IMR-90 (cell line): ENCODE results near the gene KDM2B. TPM values are rescaled to one million over a fixed set of nuclear protein-coding genes. Genes with fewer than 3 reads are reported as not detected.
A peak's percentile ranks its signal among the peaks of the same experiment; 100 is the strongest.

Experiments
- ATAC-seq: fragments of 200-7000 bp; cut with Tn5 transposase; 2 replicates; pipeline ENCODE4 v1.9.1; 2020; ENCODE audit warnings: low read depth, mild to moderate bottlenecking, moderate library complexity
- BruUV-seq: library from RNA; stranded (reverse); fragments of 400-500 nt; replicated peaks from 2 replicates; lab custom pipeline; 2021; lab: Mats Ljungman, UMichigan
- CTCF ChIA-PET: fragments of 300-600 bp; formaldehyde crosslinking; extraction: SDS; loops from one replicate; lab custom pipeline; 2021; ENCODE audit warnings: antibody characterized with exemption; lab: Yijun Ruan, JAX
- POLR2A ChIA-PET: fragments of 300-600 bp; sonication (Branson Sonifier 250); formaldehyde crosslinking; loops from one replicate; lab custom pipeline; 2022; ENCODE audit warnings: antibody characterized with exemption; ENCODE audit not compliant: unreplicated experiment; lab: Charles Lee
- DNase-seq: peaks from one replicate; pipeline ENCODE4 v3.0.0; 2013
- H2AFZ ChIP-seq: replicated peaks from 2 replicates; pipeline ENCODE3; 2013; ENCODE audit warnings: low read length, mild to moderate bottlenecking; ENCODE audit not compliant: poor library complexity
- H2AK5ac ChIP-seq: 2 replicates; pipeline ENCODE4 v1.6.1; 2013; ENCODE audit warnings: low read depth, low read length, inconsistent platforms
- H2AK9ac ChIP-seq: replicated peaks from 2 replicates; pipeline ENCODE3; 2013; ENCODE audit warnings: mild to moderate bottlenecking, low read depth, low read length, moderate library complexity; ENCODE audit not compliant: poor library complexity
- H2BK120ac ChIP-seq: 2 replicates; pipeline ENCODE4 v1.6.1; 2013; ENCODE audit warnings: low read depth, low read length, inconsistent platforms
- H2BK15ac ChIP-seq: 3 replicates; pipeline ENCODE4 v1.6.1; 2013; ENCODE audit warnings: low read depth, low read length, inconsistent platforms
- H2BK20ac ChIP-seq: 2 replicates; pipeline ENCODE4 v1.6.1; 2013; ENCODE audit warnings: low read depth, mild to moderate bottlenecking, inconsistent platforms, low read length, moderate library complexity
- H2BK5ac ChIP-seq: 2 replicates; pipeline ENCODE4 v1.6.1; 2013; ENCODE audit warnings: mild to moderate bottlenecking, low read depth, low read length, inconsistent platforms; ENCODE audit not compliant: poor library complexity, severe bottlenecking
- H3K14ac ChIP-seq: replicated peaks from 2 replicates; pipeline ENCODE4 v1.6.1; 2013; ENCODE audit warnings: low read depth, low read length, inconsistent platforms
- H3K18ac ChIP-seq: 2 replicates; pipeline ENCODE4 v1.6.1; 2013; ENCODE audit warnings: low read depth, low read length, control low read depth
- H3K23ac ChIP-seq: 2 replicates; pipeline ENCODE4 v1.6.1; 2013; ENCODE audit warnings: low read depth, low read length, inconsistent platforms
- H3K27ac ChIP-seq: 2 replicates; pipeline ENCODE4 v1.5.1; 2013; ENCODE audit warnings: mild to moderate bottlenecking, control low read depth, low read length; ENCODE audit not compliant: insufficient read depth
- H3K27me3 ChIP-seq: 2 replicates; pipeline ENCODE4 v1.6.1; 2013; ENCODE audit warnings: low read length; ENCODE audit not compliant: control insufficient read depth, insufficient read depth
- H3K36me3 ChIP-seq: 2 replicates; pipeline ENCODE4 v1.6.1; 2013; ENCODE audit warnings: low read length, mixed read lengths; ENCODE audit not compliant: control insufficient read depth, insufficient read depth
- H3K4ac ChIP-seq: 2 replicates; pipeline ENCODE4 v1.6.1; 2013; ENCODE audit warnings: low read depth, low read length, inconsistent platforms
- H3K4me1 ChIP-seq: 2 replicates; pipeline ENCODE4 v1.6.1; 2013; ENCODE audit warnings: low read length, mixed read lengths; ENCODE audit not compliant: control insufficient read depth, insufficient read depth
- H3K4me2 ChIP-seq: 2 replicates; pipeline ENCODE4 v1.6.1; 2013; ENCODE audit warnings: low read depth, mild to moderate bottlenecking, control low read depth, low read length, moderate library complexity
- H3K4me3 ChIP-seq: 2 replicates; pipeline ENCODE4 v1.5.1; 2013; ENCODE audit warnings: low read depth, mild to moderate bottlenecking, control low read depth, low read length, moderate library complexity; ENCODE audit not compliant: insufficient read depth
- H3K56ac ChIP-seq: 2 replicates; pipeline ENCODE4 v1.6.1; 2013; ENCODE audit warnings: low read length, inconsistent platforms; ENCODE audit not compliant: insufficient read depth; ENCODE audit errors: extremely low read depth
- H3K79me1 ChIP-seq, 2 experiments: 2 replicates each; pipeline ENCODE4 v1.6.1; 2013; ENCODE audit warnings: low read length in 2 of 2, inconsistent platforms in 1 of 2, low read depth in 1 of 2
- H3K9ac ChIP-seq: 2 replicates; pipeline ENCODE4 v1.6.1; 2013; ENCODE audit warnings: low read depth, low read length, control low read depth
- H3K9me1 ChIP-seq: 2 replicates; pipeline ENCODE4 v1.6.1; 2013; ENCODE audit warnings: low read length, inconsistent platforms; ENCODE audit not compliant: insufficient read depth
- H3K9me3 ChIP-seq: 2 replicates; pipeline ENCODE4 v1.6.1; 2013; ENCODE audit warnings: low read length; ENCODE audit not compliant: control insufficient read depth, insufficient read depth
- H4K20me1 ChIP-seq: 2 replicates; pipeline ENCODE4 v1.6.1; 2013; ENCODE audit warnings: low read length, inconsistent platforms; ENCODE audit not compliant: insufficient read depth
- H4K5ac ChIP-seq: 2 replicates; pipeline ENCODE4 v1.6.1; 2013; ENCODE audit warnings: mild to moderate bottlenecking, low read depth, low read length, control low read depth
- H4K8ac ChIP-seq, 2 experiments: 2 replicates each; pipeline ENCODE4 v1.6.1; 2013; ENCODE audit warnings: low read depth in 2 of 2, low read length in 2 of 2, control low read depth in 1 of 2, inconsistent platforms in 1 of 2
- H4K91ac ChIP-seq: 2 replicates; pipeline ENCODE4 v1.6.1; 2013; ENCODE audit warnings: low read depth, low read length, inconsistent platforms; ENCODE audit not compliant: insufficient read depth
- BHLHE40 ChIP-seq: fragments of 150-350 bp; IDR thresholded peaks from 2 replicates; pipeline ENCODE4 v1.6.1; 2016; ENCODE audit warnings: mild to moderate bottlenecking, low read depth, low read length
- CHD1 ChIP-seq: IDR thresholded peaks from 2 replicates; pipeline ENCODE4 v1.6.1; 2012; ENCODE audit warnings: low read depth, low read length, improper control_type of control experiment
- MAZ ChIP-seq: IDR thresholded peaks from 2 replicates; pipeline ENCODE4 v1.6.1; 2012; ENCODE audit warnings: low read depth, mild to moderate bottlenecking, low read length, improper control_type of control experiment, moderate library complexity, borderline replicate concordance
- MXI1 ChIP-seq: IDR thresholded peaks from 2 replicates; pipeline ENCODE4 v1.6.1; 2012; ENCODE audit warnings: low read depth, mild to moderate bottlenecking, low read length, moderate library complexity, borderline replicate concordance
- POLR2A ChIP-seq: IDR thresholded peaks from 2 replicates; pipeline ENCODE4 v1.6.1; 2012; ENCODE audit warnings: mild to moderate bottlenecking, low read depth, low read length
- SMC3 ChIP-seq: fragments of 150-350 bp; IDR thresholded peaks from 2 replicates; pipeline ENCODE4 v1.6.1; 2016; ENCODE audit warnings: low read depth, mild to moderate bottlenecking, antibody characterized with exemption, low read length, moderate library complexity
- WGBS, 2 experiments: methylation state at CpG; one replicate each; pipeline versions ENCODE4 v1.1.5 to v1.1.7; 2013; ENCODE audit warnings: missing lambda C conversion rate in 2 of 2; ENCODE audit not compliant: insufficient read length in 1 of 2; ENCODE audit errors: extremely low coverage in 2 of 2; 5-methylcytosine and 5-hydroxymethylcytosine counted together
- dilution Hi-C: fragments of 300-500 bp; cut with HindIII; formaldehyde crosslinking; loops from one replicate; pipeline ENCODE4 v1.14.3; 2018; ENCODE audit warnings: low sequenced_read_pairs; ENCODE audit not compliant: unreplicated experiment
- in situ Hi-C: fragments of 300-500 bp; cut with MboI; formaldehyde crosslinking; loops from 3 replicates; pipeline ENCODE4 v1.14.3; 2019; ENCODE audit warnings: low sequenced_read_pairs, inconsistent platforms, mixed read lengths
- intact Hi-C: fragments of 100-400 bp; cut with micrococcal nuclease; formaldehyde crosslinking; loops from 2 replicates; pipeline ENCODE4 v1.10.0; 2022
- polyA plus RNA-seq, 3 experiments: library from polyadenylated mRNA; depleted of rRNA; stranded (reverse); fragments of >200 nt; gene quantifications; 2 replicates each; pipeline ENCODE4 v1.2.3, GENCODE V29; 2012; ENCODE audit warnings: low replicate concordance in 1 of 3
- total RNA-seq: library from RNA; depleted of rRNA; stranded (reverse); fragments of >200 nt; gene quantifications from 2 replicates; pipeline ENCODE4 v1.2.3, GENCODE V29; 2012

Gene KDM2B
- total and polyA plus RNA-seq, 2 of the 4 experiments (the other 2 are of a cell fraction), result 22.6 to 24.2 TPM

GRCh38 chr12:121466794-121467637, 113.8 kb downstream of the KDM2B start:
- peak overlapping the region; percentile 70; the same call in 1 of the 2 replicates for H3K27ac ChIP-seq

More at GRCh38 chr12:121466794-121467637, 113.8 kb downstream of the KDM2B start:
- peak overlapping the region; percentile 80 for H3K4ac ChIP-seq
- no peak overlapping the region; the same call in 1 of the 2 replicates for H4K91ac ChIP-seq
- H3K23ac ChIP-seq, result 0 out of 2 replicates have a peak overlapping the region, but pooled peaks have one; percentile 59
- H4K20me1 ChIP-seq, result peaks cover 29% of the 10 kb centered on the region
- H2AK5ac ChIP-seq, result no peak overlapping the region; the same call in 1 of the 2 replicates
- H3K9me3 ChIP-seq, result no peaks in the 10 kb centered on the region
- H2AFZ ChIP-seq, result peak overlapping the region; percentile 97
- H3K79me1 ChIP-seq, result peaks cover 17 to 51% of the 10 kb centered on the region in 2 experiments
- no peaks in the 10 kb centered on the region for H3K36me3 ChIP-seq
- H3K14ac ChIP-seq, result peak overlapping the region; percentile 65; the same call in 1 of the 2 replicates
- peak overlapping the region; percentile 73 for H2BK5ac ChIP-seq
- H4K5ac ChIP-seq, result no peak overlapping the region
- peaks cover 5% of the 10 kb centered on the region; the same call in 1 of the 2 replicates for H3K9me1 ChIP-seq
- peak overlapping the region; percentile 78 for H3K4me3 ChIP-seq
- no peak overlapping the region for H2BK20ac ChIP-seq
- DNase-seq (peak; percentile 82), ATAC-seq (peak; percentile 96)
- peak; percentile 71; the same call in 1 of the 2 replicates for TF ChIP-seq MXI1
- peak; percentile 65 for TF ChIP-seq POLR2A
- peak; percentile 77; the same call in 1 of the 2 replicates for TF ChIP-seq MAZ
- TF ChIP-seq BHLHE40, result no peak
- TF ChIP-seq CHD1, result no peak
- no peak for TF ChIP-seq SMC3
- dilution Hi-C loops (no loop called here), intact Hi-C loops (no loop called here), in situ Hi-C loops (no loop called here)
- H3K4me2 ChIP-seq, result peak overlapping the region; percentile 64
- no peak overlapping the region for H3K18ac ChIP-seq
- POLR2A ChIA-PET, result interaction anchor here (0.6 kb wide), 1 partner anchor 46 kb away, joined by 7 read pairs; no protein-coding TSS in a partner anchor
- no peaks in the 10 kb centered on the region for H3K27me3 ChIP-seq
- H2AK9ac ChIP-seq, result peak overlapping the region; percentile 90
- peaks cover 10% of the 10 kb centered on the region for H3K4me1 ChIP-seq
- BruUV-seq, result no TSS peak
- 0 out of 2 replicates have a peak overlapping the region, but pooled peaks have one; percentile 26 for H3K56ac ChIP-seq
- peak overlapping the region; percentile 96; the same call in 1 of the 2 replicates for H3K9ac ChIP-seq
- no peak overlapping the region for H2BK120ac ChIP-seq
- 0% methylated on average over 41 of the region's 139 CpGs; no CpG with 5 or more reads in 1 of the 2 experiments for WGBS, 2 experiments
- CTCF ChIA-PET, result no interaction called here
- H4K8ac ChIP-seq, result no peak overlapping the region
- H2BK15ac ChIP-seq, result no peak overlapping the region
